Esophagus squamous epithelium (tissue), 5 donors: Measurements from ENCODE around the gene SEC24D. TPM values are rescaled to one million over a fixed set of nuclear protein-coding genes. Genes with fewer than 3 reads are reported as not detected.
A peak's percentile ranks its signal among the peaks of the same experiment; 100 is the strongest.
"Not testable (repeated sequence)": the region's sequence is repeated elsewhere in the genome, so short reads cannot be mapped to it uniquely, and the experiment has no call there.

Source experiments
- DNase-seq: peaks from one replicate; lab custom pipeline; 2025; lab: John Stamatoyannopoulos, UW
- H3K27ac ChIP-seq, 4 donors: fragments of 200-600 bp; sonication (generic); one replicate each; pipeline ENCODE4 v1.5.1; 2016 to 2019; ENCODE audit warnings: mild to moderate bottlenecking in 1 of 4
- H3K27me3 ChIP-seq, 4 donors: fragments of 200-600 bp; sonication (generic); 1 replicate in 3 of 4; 2 replicates in 1 of 4; pipeline versions ENCODE4 v1.5.1 to v1.6.0; 2017 to 2021; ENCODE audit warnings: antibody characterized with exemption in 1 of 4
- H3K36me3 ChIP-seq, 3 donors: fragments of 200-600 bp; sonication (generic); one replicate each; pipeline ENCODE4 v1.5.1; 2016 to 2019
- H3K4me1 ChIP-seq, 3 donors: fragments of 200-600 bp; sonication (generic); one replicate each; pipeline ENCODE4 v1.5.1; 2017 to 2019
- H3K4me3 ChIP-seq, 4 donors: fragments of 200-600 bp; sonication (generic); 1 replicate in 3 of 4; 2 replicates in 1 of 4; pipeline ENCODE4 v1.5.1; 2016 to 2019; ENCODE audit warnings: mild to moderate bottlenecking in 2 of 4, moderate library complexity in 1 of 4
- H3K9me3 ChIP-seq, 3 donors: fragments of 200-600 bp; sonication (generic); one replicate each; pipeline ENCODE4 v1.5.1; 2016 to 2019
- CTCF ChIP-seq, 6 experiments: fragments of 450-650 bp in 4 of 6; fragments of 200-600 bp in 2 of 6; sonication (generic) in 2 of 6; IDR thresholded peaks; one replicate each; pipeline ENCODE4 v1.5.1; 2016 to 2019; ENCODE audit warnings: antibody characterized with exemption in 6 of 6, mild to moderate bottlenecking in 4 of 6, moderate library complexity in 4 of 6
- POLR2A ChIP-seq, 4 donors: fragments of 450-650 bp; IDR thresholded peaks; one replicate each; pipeline ENCODE4 v1.6.1; 2017; ENCODE audit warnings: antibody characterized with exemption in 4 of 4, mild to moderate bottlenecking in 4 of 4, moderate library complexity in 3 of 4
- WGBS, 2 donors: methylation state at CpG; one replicate each; pipeline ENCODE4 v1.1.5; 2018; 5-methylcytosine and 5-hydroxymethylcytosine counted together
- intact Hi-C: fragments of 100-400 bp; cut with DNase I; formaldehyde crosslinking; loops from one replicate; pipeline ENCODE4 v1.15.0; 2022
- total RNA-seq, 4 donors: library from RNA; depleted of rRNA; stranded (reverse); fragments of >200 nt; gene quantifications; one replicate each; pipeline ENCODE4 v1.1.0, GENCODE V29; 2016
- donor health status: DM: yes; HTN: yes; CAD: no.

Gene SEC24D
- total RNA-seq, 4 donors from 2014 or later: 18.5 to 33.6 (median 21.6) TPM

- H3K27me3 ChIP-seq: no peaks in the 10 kb centered on the region
- H3K27ac ChIP-seq: no peak overlapping the region
- intact Hi-C loops: no loop called here
- H3K9me3 ChIP-seq: no peaks in the 10 kb centered on the region
- no peaks in the 10 kb centered on the region for H3K4me1 ChIP-seq
- DNase-seq: no peak
- H3K4me3 ChIP-seq: no peak overlapping the region
- no peaks in the 10 kb centered on the region for H3K36me3 ChIP-seq
- WGBS, 2 donors: 76 to 92% methylated on average over 6 to 7 of the region's 7 CpGs
- TF ChIP-seq CTCF (IDR thresholded peaks at IDR 0.05) (no peak), POLR2A (IDR thresholded peaks at IDR 0.05) (no peak)
Measured at GRCh38 chr4:118879409-118879808, 43.5 kb upstream of the SEC24D start.

GRCh38 chr4:118878507-118878906 lies 42.6 kb upstream of the SEC24D start:
- 95 to 99% methylated on average over 9 of the region's 9 CpGs for WGBS, 2 donors
- DNase-seq, intact Hi-C loops: not testable (repeated sequence)

GRCh38 chr4:118877797-118878196 lies 41.9 kb upstream of the SEC24D start:
- no peak for DNase-seq
- intact Hi-C loops: no loop called here
- 89 to 91% methylated on average over 6 of the region's 6 CpGs for whole genome bisulfite sequencing, 2 donors
- H3K27me3 ChIP-seq: no peaks in the 10 kb centered on the region
- no peaks in the 10 kb centered on the region for H3K9me3 ChIP-seq
- no peaks in the 10 kb centered on the region for H3K4me1 ChIP-seq
- H3K36me3 ChIP-seq: no peaks in the 10 kb centered on the region
- TF ChIP-seq CTCF (IDR thresholded peaks at IDR 0.05) (no peak), POLR2A (IDR thresholded peaks at IDR 0.05) (no peak)
- H3K27ac ChIP-seq: no peak overlapping the region
- H3K4me3 ChIP-seq: no peak overlapping the region

More at GRCh38 chr4:118878507-118878906, 42.6 kb upstream of the SEC24D start:
- not testable (repeated sequence) for H3K4me3 ChIP-seq, H3K27me3 ChIP-seq, H3K4me1 ChIP-seq, H3K9me3 ChIP-seq, H3K36me3 ChIP-seq, H3K27ac ChIP-seq

GRCh38 chr4:118872181-118872580 lies 36.3 kb upstream of the SEC24D start:
- Histone ChIP-seq H3K4me3 (no peak overlapping the region), H3K27me3 (no peaks in the 10 kb centered on the region), H3K4me1 (peaks cover 0 to 11% (median 0%) of the 10 kb centered on the region in 3 donors), H3K36me3 (no peaks in the 10 kb centered on the region), H3K9me3 (no peaks in the 10 kb centered on the region), H3K27ac (no peak overlapping the region)
- DNase-seq: no peak
- TF ChIP-seq POLR2A (IDR thresholded peaks at IDR 0.05) (no peak), CTCF (IDR thresholded peaks at IDR 0.05) (no peak)
- intact Hi-C loops: no loop called here
- WGBS, 2 donors: 55 to 73% methylated on average over 4 of the region's 4 CpGs

- 33 to 41% methylated on average over 2 of the region's 2 CpGs for WGBS, 2 donors
- TF ChIP-seq CTCF (IDR thresholded peaks at IDR 0.05): no peak
- TF ChIP-seq POLR2A (IDR thresholded peaks at IDR 0.05): no peak
- Histone ChIP-seq H3K27me3 (no peaks in the 10 kb centered on the region), H3K4me1 (peaks cover 0 to 11% (median 0%) of the 10 kb centered on the region in 3 donors), H3K36me3 (no peaks in the 10 kb centered on the region), H3K9me3 (no peaks in the 10 kb centered on the region), H3K27ac (peak overlapping the region in 1 of 4 donors; percentile 13), H3K4me3 (no peak overlapping the region)
- intact Hi-C loops: no loop called here
- no peak for DNase-seq
Measured at GRCh38 chr4:118869808-118870342, 33.9 kb upstream of the SEC24D start.
